Kidney tubule cell (primary cell): ENCODE results near the gene DUS3L.
A peak's percentile ranks its signal among the peaks of the same experiment; 100 is the strongest.
"Not testable (repeated sequence)": the region's sequence is repeated elsewhere in the genome, so short reads cannot be mapped to it uniquely, and the experiment has no call there.

Experiments used
- DNase-seq: peaks from one replicate; pipeline ENCODE4 v3.0.0-alpha.2; 2018; ENCODE audit warnings: low spot score

The DUS3L gene

GRCh38 chr19:5799247-5800241 is 8.6 kb upstream of the DUS3L start:
- DNase-seq = no peak

GRCh38 chr19:5798244-5798643 is 7.3 kb upstream of the DUS3L start:
- DNase-seq = no peak

- DNase-seq = no peak
Observed at GRCh38 chr19:5795382-5795919, 4.5 kb upstream of the DUS3L start.

GRCh38 chr19:5793188-5793587 is 2.2 kb upstream of the DUS3L start:
- DNase-seq = no peak

GRCh38 chr19:5792224-5792623 is 1.3 kb upstream of the DUS3L start:
- no peak for DNase-seq

- DNase-seq = no peak
Observed at GRCh38 chr19:5789886-5790558, 941 bp downstream of the DUS3L start.

GRCh38 chr19:5789351-5789761 is 1.6 kb downstream of the DUS3L start:
- no peak for DNase-seq

- DNase-seq = no peak
Observed at GRCh38 chr19:5788422-5788821, 2.5 kb downstream of the DUS3L start.

- no peak for DNase-seq
Observed at GRCh38 chr19:5787409-5788182, 3.4 kb downstream of the DUS3L start.

GRCh38 chr19:5786593-5787408 is 4.2 kb downstream of the DUS3L start:
- DNase-seq = no peak

- DNase-seq = no peak
Observed at GRCh38 chr19:5785423-5785822, 5.5 kb downstream of the DUS3L start.

GRCh38 chr19:5784581-5785147 is 6.3 kb downstream of the DUS3L start, which contains the start of gene PRR22:
Gene PRR22, minus strand, starts transcription at chr19:5784746. Its CDS starts 86 bp downstream, at chr19:5784660.
- no peak for DNase-seq

GRCh38 chr19:5782945-5783919 is 7.7 kb downstream of the DUS3L start:
- DNase-seq = no peak

GRCh38 chr19:5782322-5782721 is 8.6 kb downstream of the DUS3L start:
- no peak for DNase-seq

GRCh38 chr19:5780916-5781315 is 10.0 kb downstream of the DUS3L start:
- not testable (repeated sequence) for DNase-seq

GRCh38 chr19:5778402-5778801 is 12.6 kb downstream of the DUS3L start:
- no peak for DNase-seq

GRCh38 chr19:5775668-5776309 is 15.2 kb downstream of the DUS3L start:
- peak; percentile 19 for DNase-seq

GRCh38 chr19:5774921-5775320 is 16.0 kb downstream of the DUS3L start:
- DNase-seq = no peak

GRCh38 chr19:5773276-5773675 is 17.7 kb downstream of the DUS3L start:
- no peak for DNase-seq
